ENCODE data around the gene CDC42EP3.

The CDC42EP3 gene, protein sequence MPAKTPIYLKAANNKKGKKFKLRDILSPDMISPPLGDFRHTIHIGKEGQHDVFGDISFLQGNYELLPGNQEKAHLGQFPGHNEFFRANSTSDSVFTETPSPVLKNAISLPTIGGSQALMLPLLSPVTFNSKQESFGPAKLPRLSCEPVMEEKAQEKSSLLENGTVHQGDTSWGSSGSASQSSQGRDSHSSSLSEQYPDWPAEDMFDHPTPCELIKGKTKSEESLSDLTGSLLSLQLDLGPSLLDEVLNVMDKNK

DNA sequence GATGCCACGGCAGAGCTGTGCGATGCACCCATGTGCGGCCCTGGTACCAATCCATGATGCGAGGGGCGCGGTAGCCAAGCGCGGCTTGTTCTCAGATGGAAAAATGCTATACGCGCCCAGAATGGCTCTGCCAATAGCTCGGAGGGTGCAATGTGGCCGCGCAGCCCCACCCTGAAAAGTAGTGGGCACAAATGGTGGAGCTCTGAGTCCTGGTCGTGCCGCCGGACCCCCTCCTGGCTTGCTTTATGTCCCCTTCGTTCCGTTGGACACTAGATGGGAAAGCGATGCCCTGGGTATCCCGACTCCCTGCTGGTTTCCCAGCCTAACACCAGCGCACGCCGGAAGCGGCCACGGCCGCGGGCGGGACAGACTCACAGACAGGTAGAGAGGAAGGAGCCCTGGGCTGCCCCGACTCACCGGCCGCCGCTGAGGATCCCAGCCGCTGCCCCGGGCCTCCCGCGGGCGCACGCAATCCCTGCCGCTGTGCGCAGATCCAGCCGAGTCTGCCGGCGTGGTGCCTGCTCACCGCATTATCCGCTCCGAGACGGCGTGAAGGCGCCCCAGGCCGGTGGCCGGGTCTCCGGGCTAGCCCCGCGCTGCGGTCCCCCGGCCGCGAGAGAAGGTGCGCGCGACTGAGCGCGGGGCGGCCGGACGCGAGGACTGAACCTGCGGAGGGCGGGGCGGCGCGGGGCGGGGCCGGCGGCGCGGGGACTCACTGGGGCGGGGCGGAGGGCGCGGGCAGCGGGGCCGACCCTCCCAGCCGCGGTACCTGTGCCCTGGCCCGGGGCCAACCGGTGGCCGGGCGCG lies at the start of gene CDC42EP3:
TSS of gene CDC42EP3 (minus strand) at position 634 of the 807 bp plus-strand sequence. CDS start 25,055 bp downstream, outside the sequence.
- peak; percentile 52 for DNase-seq (ENCODE audit: low read depth)

DNA sequence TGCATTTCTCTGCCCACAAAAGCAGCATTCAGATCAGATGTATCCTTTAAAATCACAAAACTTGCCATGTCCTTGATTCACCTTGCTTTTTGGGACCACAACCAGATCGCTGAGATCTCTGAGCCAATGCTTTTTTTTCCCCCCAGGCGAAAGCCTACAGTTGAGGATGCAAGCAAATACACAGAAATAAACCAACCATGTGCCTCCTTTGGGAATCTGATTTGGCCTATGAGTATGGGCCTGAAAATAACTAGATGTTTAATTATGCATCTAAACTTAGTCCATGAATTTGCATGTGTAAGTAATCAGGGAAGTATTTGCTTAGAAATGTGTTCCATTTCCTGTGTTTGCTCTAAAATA lies 49.7 kb upstream of the CDC42EP3 start:
- no peak for DNase-seq (ENCODE audit: low read depth)

- no peak for DNase-seq (ENCODE audit: low read depth)
These were observed 49.2 kb upstream of the CDC42EP3 start for GRCh38 chr2:37720533-37721200.

DNA sequence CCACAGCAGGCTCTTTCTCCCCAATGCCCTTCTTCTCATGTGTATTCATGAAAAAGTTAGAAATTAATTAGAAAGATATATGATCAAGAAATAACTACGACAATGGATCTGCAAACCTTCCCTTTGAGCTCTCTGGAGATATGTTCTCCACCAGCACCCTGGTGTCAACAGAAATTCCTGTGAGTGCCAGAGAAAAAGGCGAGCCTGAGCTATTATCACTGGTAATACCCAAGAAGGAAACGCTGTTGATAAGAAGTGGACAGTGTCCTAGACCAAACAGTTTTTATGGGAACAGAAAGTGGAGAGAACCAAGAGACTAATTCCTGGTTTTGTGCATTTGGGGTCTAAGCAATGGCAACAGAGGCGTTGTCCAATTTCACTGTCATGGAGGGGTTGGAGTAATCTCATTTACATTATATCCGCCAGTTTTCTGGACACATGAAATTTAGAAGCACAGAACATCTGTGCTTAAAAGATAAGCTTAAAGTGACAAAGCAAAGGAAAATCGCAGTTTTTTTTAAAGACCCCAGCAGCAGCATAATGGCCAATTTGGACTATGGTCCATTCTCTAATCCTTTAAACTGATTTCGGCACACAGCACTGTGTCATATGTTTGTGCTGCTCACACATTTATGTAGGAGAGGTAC lies 47.2 kb upstream of the CDC42EP3 start:
- no peak for DNase-seq (ENCODE audit: low read depth)

DNA sequence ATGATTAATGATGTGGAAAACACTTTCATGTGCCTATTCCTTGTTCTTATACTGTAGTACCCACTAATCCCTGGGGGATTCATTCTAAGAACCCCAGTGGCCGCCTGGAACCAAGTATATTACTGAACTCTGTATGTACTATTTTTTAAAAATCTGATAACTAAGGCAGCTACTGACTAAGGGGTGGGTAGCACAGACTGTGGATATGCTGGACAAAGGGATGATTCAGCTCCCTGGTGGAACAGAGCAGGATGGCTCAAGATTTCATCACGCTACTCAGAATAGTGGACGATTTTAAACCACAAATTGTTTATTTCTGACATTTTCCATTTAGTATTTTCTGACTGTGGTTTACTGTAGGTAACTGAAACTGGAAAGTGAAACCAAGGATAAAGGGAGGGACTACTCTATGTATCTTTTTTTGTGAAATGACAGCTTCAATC lies 41.8 kb upstream of the CDC42EP3 start:
- DNase-seq (ENCODE audit: low read depth): peak; percentile 97

DNA sequence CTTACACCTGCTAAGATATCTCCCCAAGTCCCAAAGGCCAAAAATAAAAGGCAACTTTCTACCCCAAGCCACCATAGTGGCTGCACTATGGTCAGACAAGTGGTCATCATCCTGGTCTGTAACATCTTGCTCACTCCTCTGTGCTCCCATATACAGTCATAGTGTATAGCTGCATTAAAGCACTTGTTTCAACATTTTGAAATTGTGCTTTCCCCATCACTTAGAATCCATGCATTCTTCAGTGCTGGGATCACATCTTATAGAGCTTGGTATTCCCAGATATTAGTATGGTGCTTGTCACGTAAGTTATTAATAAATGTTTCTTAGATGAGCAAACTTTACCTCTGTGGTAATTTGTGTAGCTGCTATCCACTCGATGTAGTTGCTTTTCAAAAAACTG lies 40.4 kb upstream of the CDC42EP3 start:
- DNase-seq (ENCODE audit: low read depth): peak; percentile 65

- peak; percentile 89 for DNase-seq (ENCODE audit: low read depth)
These were observed 39.9 kb upstream of the CDC42EP3 start for GRCh38 chr2:37711308-37711731.

DNA sequence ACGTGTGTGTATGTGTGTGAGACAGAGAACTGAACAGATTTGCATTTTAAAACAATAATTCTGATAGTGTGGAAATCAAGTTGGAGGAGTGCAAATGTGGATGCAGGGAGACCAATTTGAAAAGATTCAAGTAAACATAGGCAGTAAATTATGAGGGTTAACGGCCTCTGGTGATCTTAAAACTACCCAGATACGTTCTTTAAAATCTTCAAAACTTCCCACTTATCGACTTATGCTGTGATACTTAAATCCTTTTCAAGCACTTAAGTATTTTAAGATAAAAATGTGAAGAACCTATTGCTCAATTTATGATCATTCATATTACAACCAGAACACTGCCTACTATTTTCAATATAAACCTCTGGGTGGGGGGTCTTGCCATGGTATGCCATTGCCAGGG lies 37.7 kb upstream of the CDC42EP3 start:
- DNase-seq (ENCODE audit: low read depth): no peak

- peak; percentile 19 for DNase-seq (ENCODE audit: low read depth)
These were observed 36.7 kb upstream of the CDC42EP3 start for GRCh38 chr2:37708146-37708545.

- DNase-seq (ENCODE audit: low read depth): no peak
These were observed 36.0 kb upstream of the CDC42EP3 start for GRCh38 chr2:37707393-37707792.

- no peak for DNase-seq (ENCODE audit: low read depth)
These were observed 35.1 kb upstream of the CDC42EP3 start for GRCh38 chr2:37706334-37707183.

DNA sequence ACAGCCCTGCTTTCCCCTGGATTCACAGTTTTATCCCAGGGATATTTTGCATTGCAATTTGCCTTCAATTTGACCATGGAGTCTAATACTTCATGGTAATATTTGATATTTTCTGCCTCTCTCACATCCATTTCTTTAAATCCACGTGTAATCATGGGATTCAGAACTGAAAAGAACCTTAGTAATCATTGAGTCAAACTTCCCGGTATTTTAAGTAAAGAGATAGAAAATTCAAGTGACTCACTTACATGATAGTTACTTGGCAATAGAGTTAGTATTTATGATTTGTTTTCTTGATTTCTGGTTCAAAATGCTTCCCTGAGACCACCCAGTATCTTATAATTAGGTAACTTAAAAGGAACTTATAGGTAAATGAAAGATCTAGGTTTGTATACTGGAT lies 33.7 kb upstream of the CDC42EP3 start:
- no peak for DNase-seq (ENCODE audit: low read depth)

DNA sequence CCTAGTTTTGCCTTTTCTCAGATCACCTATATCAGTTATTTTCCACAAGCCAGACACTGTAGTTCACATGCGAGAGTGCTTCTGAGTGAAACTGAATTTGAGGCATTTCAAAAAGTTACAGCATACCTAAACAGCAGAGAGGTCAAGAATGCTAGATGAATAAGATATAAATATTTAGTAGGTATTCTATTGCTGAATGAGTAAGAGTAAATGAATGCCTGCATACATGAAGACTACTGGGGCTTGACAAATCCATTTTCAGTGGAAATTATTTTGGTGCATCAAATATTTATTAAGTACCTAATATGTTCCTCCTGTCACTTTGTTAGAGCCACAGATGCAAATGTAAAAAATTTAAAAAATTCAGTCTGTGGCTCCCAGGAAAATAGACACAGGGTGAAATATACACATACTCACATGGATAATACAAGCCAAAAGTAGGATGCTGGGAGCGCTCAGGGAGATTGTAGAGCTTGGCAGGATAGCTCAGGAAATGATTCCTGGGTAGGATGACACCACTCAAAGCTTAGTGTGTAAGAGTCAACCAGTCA lies 27.6 kb upstream of the CDC42EP3 start:
- DNase-seq (ENCODE audit: low read depth): peak; percentile 77

DNA sequence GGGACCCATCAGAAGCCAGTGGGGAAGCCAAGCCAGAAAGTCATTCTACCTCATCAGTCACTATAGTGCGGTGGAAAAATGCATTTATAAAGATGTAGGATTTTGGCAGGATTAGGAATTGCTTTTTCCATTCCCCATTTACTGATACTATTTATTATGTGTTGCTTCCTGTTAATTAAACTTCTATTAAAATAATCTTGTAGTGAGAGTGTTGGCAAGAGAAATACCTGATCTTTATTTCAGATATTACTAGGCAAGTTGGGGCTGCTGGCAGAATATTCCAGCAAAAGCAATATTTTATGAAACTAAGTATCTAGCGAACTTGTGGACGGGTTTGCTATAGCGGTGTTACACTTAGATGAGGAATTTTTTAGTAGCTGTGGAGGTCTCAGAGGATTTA lies 23.9 kb upstream of the CDC42EP3 start:
- DNase-seq (ENCODE audit: low read depth): no peak

DNA sequence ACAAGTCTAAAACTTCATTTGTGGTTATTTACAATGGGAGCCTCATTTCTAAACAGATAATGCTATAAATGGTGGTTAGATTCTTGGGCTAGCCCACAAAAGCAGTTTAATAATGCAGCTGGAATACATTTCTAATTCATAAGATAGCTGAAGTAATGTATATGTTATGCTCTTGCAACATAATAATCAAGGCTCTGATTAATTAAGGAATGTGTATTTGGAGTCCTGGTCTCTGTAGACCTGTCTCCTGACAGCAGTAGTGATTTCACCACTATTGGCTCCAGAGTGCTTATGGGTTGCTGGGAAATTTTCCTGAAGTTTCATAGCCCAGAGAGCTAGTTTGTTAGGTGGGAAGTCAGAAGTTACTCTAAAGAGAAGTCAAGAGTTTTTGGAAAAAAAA lies 21.3 kb upstream of the CDC42EP3 start:
- no peak for DNase-seq (ENCODE audit: low read depth)

DNA sequence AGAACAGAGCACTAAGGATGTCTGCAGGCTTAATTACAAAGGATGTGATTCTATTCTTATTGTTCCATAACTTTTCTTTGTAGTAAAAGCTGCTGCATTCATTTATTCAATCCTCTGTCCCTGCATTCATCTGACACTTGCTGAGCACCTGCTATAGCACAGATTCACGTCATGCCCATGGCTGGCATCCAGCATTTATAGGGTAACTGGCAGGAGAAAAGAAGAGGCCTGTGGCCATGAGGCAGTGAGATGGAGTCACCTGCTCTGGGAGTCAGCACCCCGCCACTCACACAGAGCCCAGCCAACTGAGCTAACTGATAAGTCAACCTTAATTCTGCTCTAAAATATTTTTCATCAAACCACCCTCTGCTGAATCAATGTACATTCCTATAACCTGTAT lies 18.3 kb upstream of the CDC42EP3 start:
- DNase-seq (ENCODE audit: low read depth): peak; percentile 25

- DNase-seq (ENCODE audit: low read depth): peak; percentile 92
These were observed 17.5 kb upstream of the CDC42EP3 start for GRCh38 chr2:37688771-37689468.

DNA sequence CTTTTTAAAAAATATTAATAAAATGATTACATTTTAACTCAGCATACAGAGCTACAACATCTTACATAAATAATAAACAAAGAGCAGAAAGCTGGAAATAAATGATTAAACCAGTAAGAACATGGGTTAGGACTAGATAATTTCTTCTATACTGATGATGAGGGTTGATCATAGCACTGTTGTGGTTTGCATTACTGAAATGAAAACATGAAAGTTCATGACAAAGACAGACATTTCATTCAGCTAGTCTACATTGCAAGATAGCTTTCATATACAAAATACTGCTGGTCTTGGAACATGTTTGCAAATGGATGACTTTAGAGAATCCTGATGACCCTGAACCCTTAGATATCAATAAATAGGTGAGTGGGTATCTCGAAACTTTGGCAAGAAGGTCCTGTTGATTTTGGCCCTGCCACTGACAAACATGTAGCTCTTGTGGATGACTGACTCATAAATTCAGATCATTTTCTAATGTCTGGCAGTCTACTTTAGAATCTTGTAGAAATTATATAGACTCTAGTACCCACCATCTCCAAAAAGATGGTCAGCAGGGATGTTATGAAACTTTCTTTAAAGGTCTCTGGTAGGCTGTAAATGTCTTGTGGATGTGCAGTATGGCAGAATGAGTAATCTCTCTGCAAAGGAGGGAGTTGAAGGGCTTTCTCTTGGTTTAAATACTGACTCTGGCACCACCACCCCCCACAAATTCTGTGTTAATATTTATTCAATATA lies 15.5 kb upstream of the CDC42EP3 start:
- DNase-seq (ENCODE audit: low read depth): peak; percentile 55

DNA sequence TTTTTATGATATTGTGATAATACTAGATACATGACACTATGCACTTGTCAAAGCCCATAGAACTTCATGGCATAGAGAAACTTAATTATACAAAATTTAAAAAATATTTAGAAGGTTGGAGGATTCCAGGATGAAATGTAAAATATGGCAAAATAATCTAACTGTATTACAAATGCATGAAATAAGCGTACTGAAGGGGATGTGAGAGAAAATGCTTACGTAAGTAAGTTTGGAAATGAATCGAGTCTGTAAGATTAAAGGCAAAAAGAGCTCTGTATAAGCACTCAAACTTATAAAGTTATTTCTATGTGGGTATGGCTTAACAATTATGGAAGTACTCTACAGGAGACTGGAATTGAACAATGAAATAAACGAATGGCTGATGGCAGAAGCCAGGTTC lies 13.4 kb upstream of the CDC42EP3 start:
- no peak for DNase-seq (ENCODE audit: low read depth)
